ENCODE results near the gene MAST3. TPM values are rescaled to one million over a fixed set of nuclear protein-coding genes. Genes with fewer than 3 reads are reported as not detected.

Gene MAST3
- total RNA-seq, 1 experiment from 2014 or later = 11.5 TPM

- Mint-ChIP-seq H3K4me3 (no peak overlapping the region), H3K27me3 (ENCODE audit: low read depth) (no peaks in the 10 kb centered on the region), H3K27ac (peak overlapping the region; percentile 42; the same call in 1 of the 2 replicates), H3K36me3 (peaks cover 21% of the 10 kb centered on the region), H3K4me1 (no peaks in the 10 kb centered on the region), H3K9me3 (no peaks in the 10 kb centered on the region)
- ATAC-seq (peak; percentile 96), DNase-seq (ENCODE audit: low spot score) (peak; percentile 84)
- ChIA-PET POLR2A (no interaction called here), CTCF (interaction anchor here (1.0 to 2.1 kb wide), 4 partner anchors 19 to 125 kb away, joined by 3 to 11 read pairs (median 7); no protein-coding TSS in a partner anchor)
- TF ChIP-seq, protein P1, sequence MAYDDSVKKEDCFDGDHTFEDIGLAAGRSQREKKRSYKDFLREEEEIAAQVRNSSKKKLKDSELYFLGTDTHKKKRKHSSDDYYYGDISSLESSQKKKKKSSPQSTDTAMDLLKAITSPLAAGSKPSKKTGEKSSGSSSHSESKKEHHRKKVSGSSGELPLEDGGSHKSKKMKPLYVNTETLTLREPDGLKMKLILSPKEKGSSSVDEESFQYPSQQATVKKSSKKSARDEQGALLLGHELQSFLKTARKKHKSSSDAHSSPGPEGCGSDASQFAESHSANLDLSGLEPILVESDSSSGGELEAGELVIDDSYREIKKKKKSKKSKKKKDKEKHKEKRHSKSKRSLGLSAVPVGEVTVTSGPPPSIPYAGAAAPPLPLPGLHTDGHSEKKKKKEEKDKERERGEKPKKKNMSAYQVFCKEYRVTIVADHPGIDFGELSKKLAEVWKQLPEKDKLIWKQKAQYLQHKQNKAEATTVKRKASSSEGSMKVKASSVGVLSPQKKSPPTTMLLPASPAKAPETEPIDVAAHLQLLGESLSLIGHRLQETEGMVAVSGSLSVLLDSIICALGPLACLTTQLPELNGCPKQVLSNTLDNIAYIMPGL (CRISPR knock-in tag; IDR thresholded peaks at IDR 0.05) = no peak
- no peak for TF ChIP-seq SMAD3 (CRISPR knock-in tag; IDR thresholded peaks at IDR 0.05; ENCODE audit: borderline replicate concordance)
- no peak for TF ChIP-seq ZNF396 (CRISPR knock-in tag; IDR thresholded peaks at IDR 0.05; ENCODE audit: borderline replicate concordance)
- TF ChIP-seq TEAD4 (CRISPR knock-in tag; IDR thresholded peaks at IDR 0.05) = no peak
- no peak for TF ChIP-seq CREM (CRISPR knock-in tag; IDR thresholded peaks at IDR 0.05)
- no peak for TF ChIP-seq CTCF (IDR thresholded peaks at IDR 0.05)
These were observed 34.4 kb downstream of the MAST3 start for GRCh38 chr19:18131841-18132596.

DNA sequence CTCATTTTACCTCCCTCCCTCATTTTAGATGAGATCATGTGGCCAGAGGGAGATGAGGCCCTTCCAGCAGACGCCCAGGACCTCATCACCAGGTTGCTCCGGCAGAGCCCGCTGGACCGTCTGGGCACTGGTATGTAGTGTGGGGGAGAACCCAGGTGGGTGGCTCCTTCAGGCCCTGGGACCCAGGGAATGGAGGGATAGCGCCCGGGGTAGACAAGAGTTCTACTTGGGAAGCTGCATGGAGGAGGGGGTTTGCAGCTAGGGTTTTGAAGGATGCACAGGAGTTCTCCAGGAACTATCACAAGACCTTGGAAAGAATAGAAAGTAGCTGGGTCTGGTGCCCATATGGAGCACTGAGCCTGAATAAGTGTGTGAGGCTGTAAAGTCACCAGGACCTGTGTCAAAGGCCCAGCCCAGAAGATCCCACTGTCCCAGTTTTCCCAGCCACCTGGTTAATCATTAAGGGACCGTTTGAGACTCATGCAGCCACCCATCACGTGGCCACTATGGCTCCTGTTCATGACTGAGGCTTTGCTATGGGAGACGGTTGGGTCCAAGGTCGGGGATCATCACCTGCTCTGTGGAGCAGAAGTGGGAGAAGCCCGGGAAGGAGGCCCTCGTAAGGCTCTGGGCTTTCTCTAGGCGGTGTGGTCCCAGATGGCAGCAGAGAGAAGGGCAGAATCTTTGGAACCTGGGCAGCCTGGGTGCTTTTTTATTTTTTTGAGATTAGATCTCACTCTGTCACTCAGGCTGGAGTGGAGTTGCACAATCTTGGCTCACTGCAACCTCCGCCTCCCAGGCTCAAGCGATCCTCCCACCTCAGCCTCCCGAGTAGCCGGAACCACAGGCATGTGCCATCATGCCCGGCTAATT, 38.4 kb downstream of the MAST3 start:
- Mint-ChIP-seq H3K9me3 (peaks cover 3% of the 10 kb centered on the region), H3K4me3 (no peak overlapping the region), H3K27me3 (ENCODE audit: low read depth) (no peaks in the 10 kb centered on the region), H3K4me1 (no peaks in the 10 kb centered on the region), H3K27ac (no peak overlapping the region), H3K36me3 (peaks cover 23% of the 10 kb centered on the region)
- CTCF ChIA-PET = interaction anchor here (2.0 kb wide), 1 partner anchor 26 kb away, joined by 4 read pairs; no protein-coding TSS in a partner anchor
- POLR2A ChIA-PET = no interaction called here
- TF ChIP-seq, protein P2, sequence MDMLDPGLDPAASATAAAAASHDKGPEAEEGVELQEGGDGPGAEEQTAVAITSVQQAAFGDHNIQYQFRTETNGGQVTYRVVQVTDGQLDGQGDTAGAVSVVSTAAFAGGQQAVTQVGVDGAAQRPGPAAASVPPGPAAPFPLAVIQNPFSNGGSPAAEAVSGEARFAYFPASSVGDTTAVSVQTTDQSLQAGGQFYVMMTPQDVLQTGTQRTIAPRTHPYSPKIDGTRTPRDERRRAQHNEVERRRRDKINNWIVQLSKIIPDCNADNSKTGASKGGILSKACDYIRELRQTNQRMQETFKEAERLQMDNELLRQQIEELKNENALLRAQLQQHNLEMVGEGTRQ (CRISPR knock-in tag; IDR thresholded peaks at IDR 0.05) = no peak
- TF ChIP-seq CTCF (IDR thresholded peaks at IDR 0.05) = no peak
- no peak; the same call in 1 of the 2 replicates for TF ChIP-seq GABPB1 (CRISPR knock-in tag; IDR thresholded peaks at IDR 0.05)
- TF ChIP-seq, protein P3, sequence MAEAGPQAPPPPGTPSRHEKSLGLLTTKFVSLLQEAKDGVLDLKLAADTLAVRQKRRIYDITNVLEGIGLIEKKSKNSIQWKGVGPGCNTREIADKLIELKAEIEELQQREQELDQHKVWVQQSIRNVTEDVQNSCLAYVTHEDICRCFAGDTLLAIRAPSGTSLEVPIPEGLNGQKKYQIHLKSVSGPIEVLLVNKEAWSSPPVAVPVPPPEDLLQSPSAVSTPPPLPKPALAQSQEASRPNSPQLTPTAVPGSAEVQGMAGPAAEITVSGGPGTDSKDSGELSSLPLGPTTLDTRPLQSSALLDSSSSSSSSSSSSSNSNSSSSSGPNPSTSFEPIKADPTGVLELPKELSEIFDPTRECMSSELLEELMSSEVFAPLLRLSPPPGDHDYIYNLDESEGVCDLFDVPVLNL (CRISPR knock-in tag; IDR thresholded peaks at IDR 0.05; ENCODE audit: borderline replicate concordance, low read depth) = no peak
- no peak for TF ChIP-seq ZNF121 (CRISPR knock-in tag; IDR thresholded peaks at IDR 0.05)
- TF ChIP-seq ZNF396 (CRISPR knock-in tag; IDR thresholded peaks at IDR 0.05; ENCODE audit: borderline replicate concordance) = no peak
- TF ChIP-seq SMAD4 (CRISPR knock-in tag; IDR thresholded peaks at IDR 0.05) = no peak
- TF ChIP-seq CDX4 (CRISPR knock-in tag; IDR thresholded peaks at IDR 0.05; ENCODE audit: borderline replicate concordance) = no peak
- no peak for TF ChIP-seq ZNF425 (CRISPR knock-in tag; conservative IDR thresholded peaks at IDR 0.05)
- ATAC-seq = no peak
- DNase-seq (ENCODE audit: low spot score) = no peak

Measured in WTC11 (cell line).